T-helper 1 cell treated with Interleukin-12 subunit alpha and Interleukin-12 subunit beta and Interleukin-4 antibody, amounts not matched to agents 30 μg/mL and 1 μg/mL, for 36 hours (primary cell): ENCODE measurements around the gene G6PC3.
"Not testable (repeated sequence)": the region's sequence is repeated elsewhere in the genome, so short reads cannot be mapped to it uniquely, and the experiment has no call there.

Source experiments
- H3K27ac Mint-ChIP-seq: one replicate; pipeline ENCODE4 v1.8.0; 2021; ENCODE audit warnings: mild to moderate bottlenecking, mixed read lengths
- H3K27me3 Mint-ChIP-seq: one replicate; pipeline ENCODE4 v1.8.0; 2021; ENCODE audit warnings: low read depth, mixed read lengths
- H3K36me3 Mint-ChIP-seq: one replicate; pipeline ENCODE4 v1.8.0; 2021; ENCODE audit warnings: low read depth, mixed read lengths
- H3K4me1 Mint-ChIP-seq: one replicate; pipeline ENCODE4 v1.8.0; 2021; ENCODE audit warnings: low read depth, mixed read lengths
- H3K4me3 Mint-ChIP-seq: one replicate; pipeline ENCODE4 v1.8.0; 2021; ENCODE audit warnings: mild to moderate bottlenecking, moderate library complexity, mixed read lengths
- H3K9me3 Mint-ChIP-seq: one replicate; pipeline ENCODE4 v1.8.0; 2021; ENCODE audit warnings: mixed read lengths

Gene G6PC3

GRCh38 chr17:44044071-44044470 lies 26.5 kb upstream of the G6PC3 start:
- Mint-ChIP-seq H3K4me1 (peaks cover 19% of the 10 kb centered on the region), H3K9me3 (no peaks in the 10 kb centered on the region), H3K27me3 (no peaks in the 10 kb centered on the region), H3K36me3 (peaks cover 21% of the 10 kb centered on the region), H3K4me3 (no peak overlapping the region), H3K27ac (no peak overlapping the region)

GRCh38 chr17:44045486-44045885 lies 25.0 kb upstream of the G6PC3 start:
- H3K4me1 Mint-ChIP-seq, result peaks cover 9% of the 10 kb centered on the region
- H3K36me3 Mint-ChIP-seq, result peaks cover 15% of the 10 kb centered on the region
- no peak overlapping the region for H3K4me3 Mint-ChIP-seq
- H3K9me3 Mint-ChIP-seq, result no peaks in the 10 kb centered on the region
- H3K27me3 Mint-ChIP-seq, result no peaks in the 10 kb centered on the region
- no peak overlapping the region for H3K27ac Mint-ChIP-seq

GRCh38 chr17:44046893-44047292 lies 23.6 kb upstream of the G6PC3 start:
- peaks cover 12% of the 10 kb centered on the region for H3K36me3 Mint-ChIP-seq

GRCh38 chr17:44049294-44050060 lies 21.1 kb upstream of the G6PC3 start:
- Mint-ChIP-seq H3K27me3 (no peaks in the 10 kb centered on the region), H3K36me3 (peaks cover 26% of the 10 kb centered on the region), H3K4me3 (no peak overlapping the region), H3K27ac (no peak overlapping the region), H3K4me1 (peaks cover 12% of the 10 kb centered on the region), H3K9me3 (no peaks in the 10 kb centered on the region)

More at GRCh38 chr17:44046893-44047292, 23.6 kb upstream of the G6PC3 start:
- not testable (repeated sequence) for H3K9me3 Mint-ChIP-seq, H3K4me1 Mint-ChIP-seq, H3K27me3 Mint-ChIP-seq, H3K27ac Mint-ChIP-seq, H3K4me3 Mint-ChIP-seq

- H3K27ac Mint-ChIP-seq, result no peak overlapping the region
- no peaks in the 10 kb centered on the region for H3K9me3 Mint-ChIP-seq
- H3K4me3 Mint-ChIP-seq, result no peak overlapping the region
- H3K27me3 Mint-ChIP-seq, result no peaks in the 10 kb centered on the region
- peaks cover 26% of the 10 kb centered on the region for H3K36me3 Mint-ChIP-seq
- peaks cover 9% of the 10 kb centered on the region for H3K4me1 Mint-ChIP-seq
Observed at GRCh38 chr17:44053125-44053872, 17.2 kb upstream of the G6PC3 start.

GRCh38 chr17:44059101-44059892 lies 11.2 kb upstream of the G6PC3 start:
- Mint-ChIP-seq H3K27ac (peak overlapping the region; percentile 15), H3K36me3 (peaks cover 40% of the 10 kb centered on the region), H3K27me3 (no peaks in the 10 kb centered on the region), H3K9me3 (no peaks in the 10 kb centered on the region), H3K4me1 (peaks cover 30% of the 10 kb centered on the region), H3K4me3 (no peak overlapping the region)

- H3K36me3 Mint-ChIP-seq, result peaks cover 34% of the 10 kb centered on the region
- H3K27me3 Mint-ChIP-seq, result no peaks in the 10 kb centered on the region
- peaks cover 34% of the 10 kb centered on the region for H3K4me1 Mint-ChIP-seq
- no peak overlapping the region for H3K27ac Mint-ChIP-seq
- H3K9me3 Mint-ChIP-seq, result no peaks in the 10 kb centered on the region
- H3K4me3 Mint-ChIP-seq, result no peak overlapping the region
Observed at GRCh38 chr17:44061446-44061845, 9.1 kb upstream of the G6PC3 start.

GRCh38 chr17:44062871-44063270 lies 7.7 kb upstream of the G6PC3 start:
- Mint-ChIP-seq H3K27me3 (no peaks in the 10 kb centered on the region), H3K4me1 (peaks cover 38% of the 10 kb centered on the region), H3K27ac (no peak overlapping the region), H3K36me3 (peaks cover 34% of the 10 kb centered on the region), H3K4me3 (no peak overlapping the region), H3K9me3 (no peaks in the 10 kb centered on the region)

GRCh38 chr17:44063704-44064639 lies 6.6 kb upstream of the G6PC3 start:
- H3K27me3 Mint-ChIP-seq, result no peaks in the 10 kb centered on the region
- peaks cover 33% of the 10 kb centered on the region for H3K36me3 Mint-ChIP-seq
- peaks cover 41% of the 10 kb centered on the region for H3K4me1 Mint-ChIP-seq
- no peaks in the 10 kb centered on the region for H3K9me3 Mint-ChIP-seq
- H3K27ac Mint-ChIP-seq, result no peak overlapping the region
- H3K4me3 Mint-ChIP-seq, result peak overlapping the region; percentile 25

GRCh38 chr17:44065668-44066203 lies 4.8 kb upstream of the G6PC3 start:
- Mint-ChIP-seq H3K4me1 (peaks cover 38% of the 10 kb centered on the region), H3K36me3 (peaks cover 20% of the 10 kb centered on the region)

GRCh38 chr17:44066204-44066930 lies 4.2 kb upstream of the G6PC3 start, which contains the start of gene LSM12:
Gene LSM12, minus strand, starts transcription at chr17:44066671. Its CDS starts 84 bp downstream, at chr17:44066587.
- Mint-ChIP-seq H3K36me3 (peaks cover 19% of the 10 kb centered on the region), H3K9me3 (no peaks in the 10 kb centered on the region), H3K27ac (peak within 1 kb of the TSS; percentile 93), H3K4me3 (peak within 1 kb of the TSS; percentile 93), H3K4me1 (peaks cover 41% of the 10 kb centered on the region), H3K27me3 (no peaks in the 10 kb centered on the region)

More at GRCh38 chr17:44065668-44066203, 4.8 kb upstream of the G6PC3 start:
- peak overlapping the region; percentile 93 for H3K4me3 Mint-ChIP-seq
- no peaks in the 10 kb centered on the region for H3K27me3 Mint-ChIP-seq
- H3K27ac Mint-ChIP-seq, result peak overlapping the region; percentile 93
- no peaks in the 10 kb centered on the region for H3K9me3 Mint-ChIP-seq

- H3K4me3 Mint-ChIP-seq, result no peak overlapping the region
- peaks cover 15% of the 10 kb centered on the region for H3K36me3 Mint-ChIP-seq
- peaks cover 44% of the 10 kb centered on the region for H3K4me1 Mint-ChIP-seq
- no peak overlapping the region for H3K27ac Mint-ChIP-seq
- H3K9me3 Mint-ChIP-seq, result no peaks in the 10 kb centered on the region
- H3K27me3 Mint-ChIP-seq, result no peaks in the 10 kb centered on the region
Observed at GRCh38 chr17:44067545-44067940, 3.0 kb upstream of the G6PC3 start.

GRCh38 chr17:44069974-44070454 lies 521 bp upstream of the G6PC3 start:
- H3K27me3 Mint-ChIP-seq, result no peaks in the 10 kb centered on the region
- H3K4me3 Mint-ChIP-seq, result peak overlapping the region; percentile 94

More at GRCh38 chr17:44069974-44070454, 521 bp upstream of the G6PC3 start:
- H3K27ac Mint-ChIP-seq, result peak overlapping the region; percentile 94
- H3K9me3 Mint-ChIP-seq, result no peaks in the 10 kb centered on the region
- peaks cover 33% of the 10 kb centered on the region for H3K4me1 Mint-ChIP-seq
- peaks cover 1% of the 10 kb centered on the region for H3K36me3 Mint-ChIP-seq
